Measurements from ENCODE around the gene ERCC6L2. TPM values are rescaled to one million over a fixed set of nuclear protein-coding genes. Genes with fewer than 3 reads are reported as not detected.

Gene ERCC6L2
- total and polyA plus RNA-seq, 2 of the 4 experiments (the other 2 are of a cell fraction), result 13.0 to 67.6 TPM

DNA sequence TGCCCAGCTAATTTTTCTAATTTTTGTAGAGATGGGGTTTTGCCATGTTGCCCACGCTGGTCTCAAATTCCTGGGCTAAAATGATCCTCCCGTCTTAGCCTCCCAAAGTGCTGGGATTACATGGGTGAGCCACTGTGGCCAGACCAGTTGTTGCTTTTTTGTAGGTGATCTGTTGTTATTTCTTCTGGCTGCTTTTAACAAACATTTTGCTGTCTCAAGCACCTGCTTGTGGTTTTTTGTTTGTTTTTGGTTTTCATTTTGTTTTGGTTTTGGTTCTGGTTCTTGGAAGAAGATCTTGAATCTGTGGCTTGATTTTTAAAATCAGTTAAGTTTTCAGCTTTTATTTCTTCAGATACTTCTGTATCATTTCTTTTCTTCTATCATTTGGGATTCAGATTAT lies 21.1 kb downstream of the ERCC6L2 start:
- peaks cover 3 to 28% of the 10 kb centered on the region in 2 experiments; a peak in 2 of 4 replicates for H3K79me1 ChIP-seq (ENCODE audit: low read depth in 1 of 2, low read length in 2 of 2)
- no peaks in the 10 kb centered on the region for H3K9me3 ChIP-seq (ENCODE audit: control insufficient read depth, insufficient read depth, low read length)
- H3K27ac ChIP-seq (ENCODE audit: insufficient read depth, low read length), result no peak overlapping the region
- in situ Hi-C loops (cut with MboI; ENCODE audit: low sequenced_read_pairs) (no loop called here), intact Hi-C loops (cut with micrococcal nuclease) (no loop called here), dilution Hi-C loops (cut with HindIII; ENCODE audit: low sequenced_read_pairs, unreplicated experiment) (no loop called here)
- POLR2A ChIA-PET (ENCODE audit: unreplicated experiment), result interaction anchor here (0.7 kb wide), 1 partner anchor 723 kb away, joined by 3 read pairs; no protein-coding TSS in a partner anchor
- BruUV-seq (replicated peaks), result no TSS peak
- H3K18ac ChIP-seq (ENCODE audit: low read depth, low read length), result no peak overlapping the region
- ATAC-seq (ENCODE audit: low read depth) (no peak), DNase-seq (no peak)
- no peak overlapping the region for H2BK20ac ChIP-seq (ENCODE audit: low read depth, low read length)
- H3K9ac ChIP-seq (ENCODE audit: low read depth, low read length), result no peak overlapping the region
- H4K8ac ChIP-seq (ENCODE audit: low read depth in 2 of 2, low read length in 2 of 2), result no peak overlapping the region
- WGBS, 2 experiments (ENCODE audit: extremely low coverage in 2 of 2, insufficient read length in 1 of 2), result no CpG with 5 or more reads among the region's 2 CpGs
- H3K4me2 ChIP-seq (ENCODE audit: low read depth, low read length), result no peak overlapping the region
- H3K4me3 ChIP-seq (ENCODE audit: insufficient read depth, low read depth, low read length), result no peak overlapping the region
- no peak overlapping the region for H3K23ac ChIP-seq (ENCODE audit: low read depth, low read length)
- CTCF ChIA-PET, result no interaction called here
- H2AK9ac ChIP-seq (replicated peaks; ENCODE audit: low read depth, low read length, poor library complexity), result no peak overlapping the region
- no peak overlapping the region for H4K5ac ChIP-seq (ENCODE audit: low read depth, low read length)
- H2BK5ac ChIP-seq (ENCODE audit: low read depth, low read length, poor library complexity, severe bottlenecking), result no peak overlapping the region
- no peaks in the 10 kb centered on the region for H3K4me1 ChIP-seq (ENCODE audit: control insufficient read depth, insufficient read depth, low read length)
- H2AK5ac ChIP-seq (ENCODE audit: low read depth, low read length), result no peak overlapping the region
- no peaks in the 10 kb centered on the region for H3K27me3 ChIP-seq (ENCODE audit: control insufficient read depth, insufficient read depth, low read length)
- TF ChIP-seq, protein P1, sequence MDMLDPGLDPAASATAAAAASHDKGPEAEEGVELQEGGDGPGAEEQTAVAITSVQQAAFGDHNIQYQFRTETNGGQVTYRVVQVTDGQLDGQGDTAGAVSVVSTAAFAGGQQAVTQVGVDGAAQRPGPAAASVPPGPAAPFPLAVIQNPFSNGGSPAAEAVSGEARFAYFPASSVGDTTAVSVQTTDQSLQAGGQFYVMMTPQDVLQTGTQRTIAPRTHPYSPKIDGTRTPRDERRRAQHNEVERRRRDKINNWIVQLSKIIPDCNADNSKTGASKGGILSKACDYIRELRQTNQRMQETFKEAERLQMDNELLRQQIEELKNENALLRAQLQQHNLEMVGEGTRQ (IDR thresholded peaks at IDR 0.05; ENCODE audit: low read depth, low read length), result no peak
- TF ChIP-seq CEBPB (IDR thresholded peaks at IDR 0.05; ENCODE audit: low read depth, low read length), result no peak
- no peak for TF ChIP-seq FOS (IDR thresholded peaks at IDR 0.05; ENCODE audit: low read depth, low read length)
- TF ChIP-seq, protein P2, sequence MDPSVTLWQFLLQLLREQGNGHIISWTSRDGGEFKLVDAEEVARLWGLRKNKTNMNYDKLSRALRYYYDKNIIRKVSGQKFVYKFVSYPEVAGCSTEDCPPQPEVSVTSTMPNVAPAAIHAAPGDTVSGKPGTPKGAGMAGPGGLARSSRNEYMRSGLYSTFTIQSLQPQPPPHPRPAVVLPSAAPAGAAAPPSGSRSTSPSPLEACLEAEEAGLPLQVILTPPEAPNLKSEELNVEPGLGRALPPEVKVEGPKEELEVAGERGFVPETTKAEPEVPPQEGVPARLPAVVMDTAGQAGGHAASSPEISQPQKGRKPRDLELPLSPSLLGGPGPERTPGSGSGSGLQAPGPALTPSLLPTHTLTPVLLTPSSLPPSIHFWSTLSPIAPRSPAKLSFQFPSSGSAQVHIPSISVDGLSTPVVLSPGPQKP (IDR thresholded peaks at IDR 0.05; ENCODE audit: borderline replicate concordance, low read depth, low read length), result no peak
- TF ChIP-seq, protein P3, sequence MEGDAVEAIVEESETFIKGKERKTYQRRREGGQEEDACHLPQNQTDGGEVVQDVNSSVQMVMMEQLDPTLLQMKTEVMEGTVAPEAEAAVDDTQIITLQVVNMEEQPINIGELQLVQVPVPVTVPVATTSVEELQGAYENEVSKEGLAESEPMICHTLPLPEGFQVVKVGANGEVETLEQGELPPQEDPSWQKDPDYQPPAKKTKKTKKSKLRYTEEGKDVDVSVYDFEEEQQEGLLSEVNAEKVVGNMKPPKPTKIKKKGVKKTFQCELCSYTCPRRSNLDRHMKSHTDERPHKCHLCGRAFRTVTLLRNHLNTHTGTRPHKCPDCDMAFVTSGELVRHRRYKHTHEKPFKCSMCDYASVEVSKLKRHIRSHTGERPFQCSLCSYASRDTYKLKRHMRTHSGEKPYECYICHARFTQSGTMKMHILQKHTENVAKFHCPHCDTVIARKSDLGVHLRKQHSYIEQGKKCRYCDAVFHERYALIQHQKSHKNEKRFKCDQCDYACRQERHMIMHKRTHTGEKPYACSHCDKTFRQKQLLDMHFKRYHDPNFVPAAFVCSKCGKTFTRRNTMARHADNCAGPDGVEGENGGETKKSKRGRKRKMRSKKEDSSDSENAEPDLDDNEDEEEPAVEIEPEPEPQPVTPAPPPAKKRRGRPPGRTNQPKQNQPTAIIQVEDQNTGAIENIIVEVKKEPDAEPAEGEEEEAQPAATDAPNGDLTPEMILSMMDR (conservative IDR thresholded peaks at IDR 0.05; ENCODE audit: low read depth, low read length), result no peak
- TF ChIP-seq RCOR1 (IDR thresholded peaks at IDR 0.05; ENCODE audit: insufficient replicate concordance, low read length), result no peak
- TF ChIP-seq CHD1 (IDR thresholded peaks at IDR 0.05; ENCODE audit: low read depth, low read length), result no peak
- no peak for TF ChIP-seq SMC3 (IDR thresholded peaks at IDR 0.05; ENCODE audit: low read depth, low read length)
- no peak for TF ChIP-seq MAFK (IDR thresholded peaks at IDR 0.05; ENCODE audit: low read depth, low read length)
- TF ChIP-seq NFE2L2 (IDR thresholded peaks at IDR 0.05; ENCODE audit: low read depth, low read length), result no peak
- TF ChIP-seq RAD21 (IDR thresholded peaks at IDR 0.05; ENCODE audit: low read length), result no peak
- TF ChIP-seq MXI1 (IDR thresholded peaks at IDR 0.05; ENCODE audit: borderline replicate concordance, low read depth, low read length), result no peak
- no peak for TF ChIP-seq BHLHE40 (IDR thresholded peaks at IDR 0.05; ENCODE audit: low read depth, low read length)
- TF ChIP-seq RFX5 (IDR thresholded peaks at IDR 0.05; ENCODE audit: low read depth, low read length), result no peak
- no peak for TF ChIP-seq POLR2A (IDR thresholded peaks at IDR 0.05; ENCODE audit: low read depth, low read length)
- TF ChIP-seq MAZ (IDR thresholded peaks at IDR 0.05; ENCODE audit: borderline replicate concordance, low read depth, low read length), result no peak
- no peak overlapping the region for H3K56ac ChIP-seq (ENCODE audit: extremely low read depth, insufficient read depth, low read length)
- no peaks in the 10 kb centered on the region for H3K9me1 ChIP-seq (ENCODE audit: insufficient read depth, low read length)
- no peak overlapping the region for H4K91ac ChIP-seq (ENCODE audit: insufficient read depth, low read depth, low read length)
- H3K36me3 ChIP-seq (ENCODE audit: control insufficient read depth, insufficient read depth, low read length), result 0 out of 2 replicates have a peak, but pooled peaks cover 5% of the 10 kb centered on the region
- no peak overlapping the region for H3K4ac ChIP-seq (ENCODE audit: low read depth, low read length)
- H2BK120ac ChIP-seq (ENCODE audit: low read depth, low read length), result no peak overlapping the region
- no peaks in the 10 kb centered on the region for H4K20me1 ChIP-seq (ENCODE audit: insufficient read depth, low read length)
- no peak overlapping the region for H2BK15ac ChIP-seq (ENCODE audit: low read depth, low read length)
- no peak overlapping the region for H3K14ac ChIP-seq (replicated peaks; ENCODE audit: low read depth, low read length)
- H2AFZ ChIP-seq (replicated peaks; ENCODE audit: low read length, poor library complexity), result no peak overlapping the region
